ENCODE results near the gene SPATA7.

SPATA7 gene

DNA sequence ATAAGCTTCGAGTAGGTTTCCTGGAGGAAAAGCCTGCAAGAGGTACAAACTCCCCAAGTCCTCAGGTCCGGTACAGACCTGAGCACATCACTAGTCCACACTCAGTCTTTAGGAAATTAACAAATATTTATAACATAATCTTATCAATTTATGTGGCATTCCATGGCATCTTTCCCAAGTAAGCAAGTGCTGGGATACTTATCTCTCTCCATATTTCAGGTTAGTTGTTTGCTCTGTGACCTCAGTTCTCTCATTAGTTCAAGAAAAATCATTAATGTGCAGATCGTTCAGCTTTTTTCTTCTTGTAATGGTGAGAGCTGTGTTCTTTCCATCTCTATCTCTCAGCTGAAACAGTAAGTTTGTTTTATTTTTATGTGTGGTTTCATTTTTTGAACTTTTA is 34.7 kb downstream of the SPATA7 start:
- DNase-seq, result no peak

DNA sequence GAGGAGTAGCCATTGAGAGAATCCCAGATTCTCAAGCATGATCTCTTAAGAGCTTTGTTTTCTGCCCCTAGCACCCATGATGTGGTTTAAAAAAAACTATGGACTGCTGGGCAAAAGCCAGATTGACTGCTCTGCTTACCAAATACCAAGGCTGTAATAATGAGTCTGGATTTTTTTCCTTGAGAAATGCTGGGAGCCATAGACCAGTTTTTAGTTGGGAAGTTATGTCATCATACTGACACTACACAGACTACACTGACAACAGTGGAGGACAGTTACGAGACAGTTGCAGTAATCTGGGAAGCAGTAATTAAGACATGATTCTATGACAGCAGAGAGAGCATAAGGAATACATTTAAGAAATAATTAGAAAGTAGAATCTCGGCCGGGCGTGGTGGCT is 35.8 kb downstream of the SPATA7 start:
- no peak for DNase-seq

DNA sequence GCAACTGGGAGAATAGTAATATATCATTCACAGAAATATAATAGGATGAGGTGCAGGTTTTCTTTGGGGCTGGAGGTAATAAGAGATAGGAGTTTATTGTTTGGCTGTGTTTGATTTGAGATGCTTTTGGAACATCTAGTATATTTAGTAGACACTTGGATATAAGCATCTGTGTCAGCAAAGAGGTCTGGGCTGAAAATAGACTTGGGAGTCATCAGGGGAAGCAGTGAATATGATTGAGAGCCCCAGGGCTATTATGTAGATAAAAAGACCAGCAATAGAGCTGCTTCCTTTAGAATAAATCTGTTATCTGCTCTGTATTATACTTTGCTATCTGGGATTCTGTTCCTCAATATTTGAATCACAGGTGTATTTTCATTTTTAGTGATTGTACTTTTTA is 36.6 kb downstream of the SPATA7 start:
- no peak for DNase-seq

GRCh38 chr14:88422919-88423650 is 37.6 kb downstream of the SPATA7 start:
- DNase-seq, result peak; percentile 44

- no peak for DNase-seq
These were observed 39.1 kb downstream of the SPATA7 start for GRCh38 chr14:88424573-88424972.

DNA sequence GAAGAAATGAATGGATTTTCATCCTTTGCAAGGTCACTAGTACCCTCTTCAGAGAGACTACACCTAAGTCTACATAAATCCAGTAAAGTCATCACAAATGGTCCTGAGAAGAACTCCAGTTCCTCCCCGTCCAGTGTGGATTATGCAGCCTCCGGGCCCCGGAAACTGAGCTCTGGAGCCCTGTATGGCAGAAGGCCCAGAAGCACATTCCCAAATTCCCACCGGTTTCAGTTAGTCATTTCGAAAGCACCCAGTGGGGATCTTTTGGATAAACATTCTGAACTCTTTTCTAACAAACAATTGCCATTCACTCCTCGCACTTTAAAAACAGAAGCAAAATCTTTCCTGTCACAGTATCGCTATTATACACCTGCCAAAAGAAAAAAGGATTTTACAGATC is 40.8 kb downstream of the SPATA7 start:
- DNase-seq, result no peak

DNA sequence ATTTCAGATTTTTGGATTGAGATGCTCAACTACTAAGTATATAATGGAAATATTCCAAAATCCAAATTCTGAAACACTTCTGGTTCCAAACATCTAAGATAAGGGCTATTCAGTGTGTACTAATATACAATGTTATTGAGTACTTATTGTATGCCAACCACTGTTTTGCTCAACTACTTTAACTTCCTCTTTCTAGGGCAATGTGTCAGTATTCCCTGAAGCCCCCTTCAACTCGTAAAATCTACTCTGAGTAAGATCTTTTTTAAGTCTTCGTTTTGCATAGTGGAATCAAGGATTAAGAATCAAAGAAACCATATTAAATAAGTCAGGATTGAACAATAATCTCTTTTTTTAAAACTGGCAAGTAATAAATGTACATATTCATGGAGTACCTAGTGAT is 45.5 kb downstream of the SPATA7 start:
- DNase-seq, result peak; percentile 51

GRCh38 chr14:88437658-88438057 is 52.2 kb downstream of the SPATA7 start:
- DNase-seq, result no peak

- DNase-seq, result no peak
These were observed 53.6 kb downstream of the SPATA7 start for GRCh38 chr14:88439088-88439487.

DNA sequence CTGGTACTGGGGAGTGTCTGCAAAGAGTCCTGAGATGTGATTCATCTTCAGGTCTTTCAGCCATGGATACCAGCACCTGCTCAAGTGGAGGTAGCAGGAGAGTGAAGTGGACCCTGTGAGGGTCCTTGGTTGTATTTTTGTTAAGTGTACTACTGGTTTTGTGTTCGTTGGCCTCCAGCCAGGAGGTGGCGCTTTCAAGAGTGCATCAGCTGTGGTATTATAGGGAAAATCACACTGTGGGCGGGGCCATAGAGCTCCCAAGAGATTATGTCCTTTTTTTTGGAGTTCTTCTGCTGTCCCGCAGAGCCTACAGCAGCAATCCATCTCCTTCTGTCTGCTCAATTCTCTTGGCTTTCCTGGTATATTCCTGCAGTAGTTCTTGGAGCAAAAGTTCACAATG is 66.8 kb downstream of the SPATA7 start:
- DNase-seq, result no peak

- DNase-seq, result no peak
These were observed 69.4 kb downstream of the SPATA7 start for GRCh38 chr14:88454886-88455285.

- DNase-seq, result no peak
These were observed 77.9 kb downstream of the SPATA7 start for GRCh38 chr14:88463318-88463717.

GRCh38 chr14:88468406-88468805 is 82.9 kb downstream of the SPATA7 start:
- no peak for DNase-seq

- DNase-seq, result peak; percentile 4
These were observed 85.3 kb downstream of the SPATA7 start for GRCh38 chr14:88470542-88471440.

DNA sequence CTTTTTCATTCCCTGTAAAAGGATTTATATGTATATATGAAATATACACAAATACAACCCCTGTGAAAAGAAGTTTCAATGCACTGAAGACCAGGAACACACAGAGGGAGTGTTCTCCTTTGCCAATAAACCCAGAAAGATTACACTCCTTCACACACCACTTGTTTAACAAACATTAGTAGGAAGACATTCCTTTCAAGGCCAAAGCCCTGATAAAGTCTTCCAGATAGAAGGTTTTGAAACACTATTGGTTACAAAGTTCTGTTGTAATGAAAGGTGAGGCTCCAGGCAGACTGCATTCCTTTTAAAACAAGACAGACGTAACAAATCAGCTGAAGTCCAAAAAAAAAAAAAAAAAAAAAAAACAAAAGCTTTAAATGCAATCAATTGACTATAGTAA is 88.3 kb downstream of the SPATA7 start:
- DNase-seq, result no peak

GRCh38 chr14:88476214-88476774 is 90.8 kb downstream of the SPATA7 start:
- no peak for DNase-seq

DNA sequence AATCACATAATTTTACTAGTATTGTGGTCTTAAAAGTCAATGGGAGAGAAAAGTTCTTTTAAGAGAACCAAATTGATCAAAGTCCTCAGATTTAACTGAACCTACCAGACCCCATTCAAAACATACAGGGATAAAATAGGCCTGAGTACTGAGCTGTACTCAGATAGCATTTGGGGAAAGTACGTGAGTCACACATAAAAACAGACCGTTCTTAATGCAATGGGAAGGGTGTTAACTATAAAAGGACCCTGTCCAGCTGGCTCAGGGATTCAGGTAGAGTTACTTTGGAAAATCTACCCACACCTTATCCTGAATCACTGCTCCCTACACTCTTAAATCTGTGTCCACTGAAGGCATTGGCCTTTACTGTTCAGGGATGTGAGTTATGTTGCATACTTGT is 91.4 kb downstream of the SPATA7 start:
- no peak for DNase-seq

- DNase-seq, result no peak
These were observed 92.2 kb downstream of the SPATA7 start for GRCh38 chr14:88477513-88478250.

GRCh38 chr14:88478931-88479330 is 93.5 kb downstream of the SPATA7 start:
- no peak for DNase-seq

GRCh38 chr14:88479574-88479987 is 94.1 kb downstream of the SPATA7 start:
- DNase-seq, result no peak

GRCh38 chr14:88481059-88481458 is 95.6 kb downstream of the SPATA7 start:
- DNase-seq, result peak; percentile 3

- DNase-seq, result no peak
These were observed 96.3 kb downstream of the SPATA7 start for GRCh38 chr14:88481794-88482193.

DNA sequence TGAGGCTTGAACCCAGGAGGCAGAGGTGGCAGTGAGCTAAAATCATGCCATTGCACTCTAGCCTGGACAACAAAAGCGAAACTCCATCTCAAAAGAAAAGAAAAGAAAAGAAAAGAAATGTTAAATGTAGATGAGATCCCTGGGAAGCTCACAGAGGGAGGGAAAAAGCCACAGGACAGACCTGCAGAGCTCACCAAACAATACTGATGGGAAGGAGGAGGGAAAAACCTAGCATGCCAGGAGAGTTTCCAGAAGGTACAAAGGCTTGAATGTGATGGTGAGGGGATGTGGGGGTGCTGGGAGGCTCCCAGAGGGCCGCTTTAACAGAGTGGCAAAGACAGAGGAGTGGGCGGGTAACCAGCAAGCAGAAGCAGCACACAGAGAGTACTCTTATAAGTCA is 97.1 kb downstream of the SPATA7 start:
- no peak for DNase-seq
